HCT116 (cell line): ENCODE results near the gene TRERF1. TPM values are rescaled to one million over a fixed set of nuclear protein-coding genes. Genes with fewer than 3 reads are reported as not detected.

Experiments
- ATAC-seq: fragments of 200-7000 bp; cut with Tn5 transposase; 2 replicates; pipeline ENCODE4 v1.9.1; 2020; ENCODE audit warnings: mild to moderate bottlenecking, moderate library complexity
- BruUV-seq: library from RNA; stranded (reverse); fragments of 400-500 nt; replicated peaks from 2 replicates; lab custom pipeline; 2021; lab: Mats Ljungman, UMichigan
- CTCF ChIA-PET: fragments of 300-600 bp; sonication (Branson Sonifier 250); formaldehyde crosslinking; loops from one replicate; lab custom pipeline; 2021; ENCODE audit warnings: antibody characterized with exemption; lab: Charles Lee
- POLR2A ChIA-PET: fragments of 300-600, 350-600 bp; sonication (Branson Sonifier 250); formaldehyde crosslinking; loops from one replicate; lab custom pipeline; 2021; ENCODE audit warnings: antibody characterized with exemption; lab: Charles Lee
- RAD21 ChIA-PET, 2 experiments: fragments of 300-600 bp; sonication (Branson Sonifier 250); formaldehyde crosslinking; loops; one replicate each; lab custom pipeline; 2023; ENCODE audit warnings: low total read pairs in 2 of 2; ENCODE audit not compliant: uncharacterized antibody in 2 of 2, unreplicated experiment in 2 of 2, low non-redundant PET in 1 of 2; lab: Charles Lee
- DNase-seq: peaks from one replicate; pipeline ENCODE4 v3.0.0-alpha.2; 2010; ENCODE audit warnings: low read depth, low spot score
- H2AFZ ChIP-seq: fragments of 200-600 bp; shearing (Covaris generic), sonication (generic); 2 replicates; pipeline ENCODE4 v1.6.1; 2017; ENCODE audit warnings: low read depth, mixed run types, mixed read lengths, antibody characterized with exemption, low read length; ENCODE audit not compliant: poor library complexity, severe bottlenecking
- H3K27ac ChIP-seq: 2 replicates; pipeline ENCODE4 v1.5.1; 2012; ENCODE audit warnings: low read depth, low read length
- H3K27me3 ChIP-seq: fragments of 200-600 bp; sonication (generic); 2 replicates; pipeline ENCODE4 v1.6.1; 2016; ENCODE audit warnings: mixed run types, low read length, mixed read lengths; ENCODE audit not compliant: insufficient read depth
- H3K36me3 ChIP-seq, 2 experiments: fragments of 200-500 bp in 1 of 2; fragments of 200-600 bp in 1 of 2; sonication (Bioruptor generic) in 1 of 2; sonication (generic) in 1 of 2; 2 replicates each; pipeline versions ENCODE4 v1.5.1 to v1.6.1; 2014 to 2016; ENCODE audit warnings: low read length in 2 of 2, inconsistent platforms in 1 of 2, mixed read lengths in 1 of 2, mixed run types in 1 of 2; ENCODE audit not compliant: insufficient read depth in 2 of 2, control insufficient read depth in 1 of 2
- H3K4me1 ChIP-seq, 2 experiments: fragments of 200-600 bp in 1 of 2; sonication (generic) in 1 of 2; 2 replicates each; pipeline versions ENCODE4 v1.5.1 to v1.6.1; 2012 to 2017; ENCODE audit warnings: low read length in 2 of 2, inconsistent platforms in 1 of 2, mild to moderate bottlenecking in 1 of 2, mixed read lengths in 1 of 2, mixed run types in 1 of 2, moderate library complexity in 1 of 2; ENCODE audit not compliant: insufficient read depth in 2 of 2, control insufficient read depth in 1 of 2
- H3K4me2 ChIP-seq: fragments of 200-600 bp; sonication (generic); 2 replicates; pipeline ENCODE4 v1.6.1; 2017; ENCODE audit warnings: mixed run types, low read length, mixed read lengths
- H3K4me3 ChIP-seq, 2 experiments: fragments of 200-600 bp in 1 of 2; sonication (generic) in 1 of 2; replicated peaks in 1 of 2; 2 replicates each; pipeline ENCODE4 v1.5.1; 2011 to 2016; ENCODE audit warnings: low read length in 2 of 2, control low read depth in 1 of 2, low read depth in 1 of 2, mild to moderate bottlenecking in 1 of 2, mixed read lengths in 1 of 2, mixed run types in 1 of 2
- H3K79me2 ChIP-seq: fragments of 200-600 bp; sonication (generic); 2 replicates; pipeline ENCODE4 v1.6.1; 2017; ENCODE audit warnings: mild to moderate bottlenecking, mixed run types, low read length, moderate library complexity, mixed read lengths; ENCODE audit not compliant: insufficient read depth
- H3K9ac ChIP-seq: fragments of 200-600 bp; sonication (generic); 2 replicates; pipeline ENCODE4 v1.6.1; 2016; ENCODE audit warnings: low read length, mixed read lengths
- H3K9me2 ChIP-seq: fragments of 200-600 bp; sonication (generic), shearing (Covaris generic); 2 replicates; pipeline ENCODE4 v1.6.1; 2017; ENCODE audit warnings: mixed run types, mild to moderate bottlenecking, moderate library complexity; ENCODE audit not compliant: insufficient read depth
- H3K9me3 ChIP-seq, 2 experiments: fragments of 200-500 bp in 1 of 2; fragments of 200-600 bp in 1 of 2; sonication (Bioruptor generic) in 1 of 2; sonication (generic) in 1 of 2; 2 replicates each; pipeline ENCODE4 v1.6.1; 2014 to 2017; ENCODE audit warnings: low read length in 2 of 2, mixed read lengths in 2 of 2, inconsistent platforms in 1 of 2, low read depth in 1 of 2, mild to moderate bottlenecking in 1 of 2, mixed run types in 1 of 2, moderate library complexity in 1 of 2; ENCODE audit not compliant: control insufficient read depth in 1 of 2, insufficient read depth in 1 of 2
- H4K20me1 ChIP-seq: fragments of 200-600 bp; sonication (generic), shearing (Covaris generic); 2 replicates; pipeline ENCODE4 v1.6.1; 2017; ENCODE audit warnings: mixed run types, mild to moderate bottlenecking, moderate library complexity; ENCODE audit not compliant: insufficient read depth
- CEBPB ChIP-seq: IDR thresholded peaks from 2 replicates; pipeline ENCODE4 v1.6.1; 2012; ENCODE audit warnings: low read depth
- CTCF ChIP-seq, 3 experiments: fragments of 200-600 bp in 1 of 3; sonication (generic) in 1 of 3; IDR thresholded peaks in 2 of 3; conservative IDR thresholded peaks in 1 of 3; 2 replicates each; pipeline ENCODE4 v1.5.1; 2012 to 2017; ENCODE audit warnings: low read depth in 2 of 3, low read length in 2 of 3, antibody characterized with exemption in 1 of 3, borderline replicate concordance in 1 of 3, control low read depth in 1 of 3, mild to moderate bottlenecking in 1 of 3, mixed read lengths in 1 of 3, mixed run types in 1 of 3, moderate library complexity in 1 of 3; ENCODE audit not compliant: insufficient read depth in 1 of 3
- EGR1 ChIP-seq: IDR thresholded peaks from 2 replicates; pipeline ENCODE4 v1.6.1; 2012; ENCODE audit warnings: low read depth
- EZH2 ChIP-seq: fragments of 200-600 bp; sonication (generic); IDR thresholded peaks from 2 replicates; pipeline ENCODE4 v1.6.1; 2017; ENCODE audit warnings: antibody characterized with exemption, mixed run types
- EZH2phosphoT487 ChIP-seq: fragments of 200-600 bp; IDR thresholded peaks from 2 replicates; pipeline ENCODE4 v1.6.1; 2018; ENCODE audit warnings: antibody characterized with exemption, borderline replicate concordance
- JUND ChIP-seq: IDR thresholded peaks from 2 replicates; pipeline ENCODE4 v1.6.1; 2012
- REST ChIP-seq: IDR thresholded peaks from 2 replicates; pipeline ENCODE4 v1.6.1; 2012; ENCODE audit warnings: low read depth
- SIN3A ChIP-seq: IDR thresholded peaks from 2 replicates; pipeline ENCODE4 v1.6.1; 2012; ENCODE audit warnings: low read depth
- SP1 ChIP-seq: IDR thresholded peaks from 2 replicates; pipeline ENCODE4 v1.6.1; 2012; ENCODE audit warnings: low read depth
- TCF7L2 ChIP-seq: IDR thresholded peaks from 2 replicates; pipeline ENCODE4 v1.7.0; 2011; ENCODE audit warnings: borderline replicate concordance, inconsistent platforms; ENCODE audit not compliant: insufficient read depth, insufficient read length; ENCODE audit errors: extremely low read depth
- YY1 ChIP-seq: IDR thresholded peaks from 2 replicates; pipeline ENCODE4 v1.6.1; 2011; ENCODE audit warnings: low read length, low read depth, moderate library complexity, mild to moderate bottlenecking; ENCODE audit not compliant: insufficient replicate concordance; ENCODE audit errors: extremely low read depth
- intact Hi-C: fragments of 100-400 bp; cut with micrococcal nuclease; formaldehyde crosslinking; loops from 2 replicates; pipeline ENCODE4 v1.10.0; 2022
- total RNA-seq: library from RNA; stranded (reverse); gene quantifications from one replicate; pipeline ENCODE4 v1.2.1, GENCODE V29; 2021; ENCODE audit not compliant: unreplicated experiment

The TRERF1 gene
- total RNA-seq, 1 experiment from 2014 or later, result 12.4 TPM

- intact Hi-C loops, result no loop called here
- CTCF ChIA-PET, result interaction anchor here (1.4 kb wide), 1 partner anchor 9 kb away, joined by 5 read pairs; no protein-coding TSS in a partner anchor
These were observed 212.4 kb downstream of the TRERF1 start for GRCh38 chr6:42239333-42239732.

More at GRCh38 chr6:42239333-42239732, 212.4 kb downstream of the TRERF1 start:
- no peaks in the 10 kb centered on the region for H4K20me1 ChIP-seq
- no peaks in the 10 kb centered on the region for H3K9me3 ChIP-seq
- H3K9me2 ChIP-seq, result no peaks in the 10 kb centered on the region
- ChIA-PET RAD21 (no interaction called here), POLR2A (no interaction called here)
- H3K4me2 ChIP-seq, result peak overlapping the region; percentile 59
- H3K4me1 ChIP-seq, result peaks cover 17 to 20% of the 10 kb centered on the region in 2 experiments
- BruUV-seq, result no TSS peak
- no peaks in the 10 kb centered on the region for H3K79me2 ChIP-seq
- DNase-seq (no peak), ATAC-seq (peak; percentile 64)
- H3K36me3 ChIP-seq, result 0 out of 4 replicates have a peak, but pooled peaks cover 0 to 7% of the 10 kb centered on the region in 2 experiments
- no peaks in the 10 kb centered on the region for H3K27me3 ChIP-seq
- peak overlapping the region; percentile 14; the same call in 1 of the 2 replicates for H3K9ac ChIP-seq
- no peak overlapping the region for H3K4me3 ChIP-seq
- peak overlapping the region; percentile 69 for H3K27ac ChIP-seq
- TF ChIP-seq CEBPB (no peak), TCF7L2 (no peak), EZH2phosphoT487 (no peak), SIN3A (no peak), JUND (no peak), REST (no peak), CTCF (IDR thresholded peaks at IDR 0.05 in 2 of 3, conservative IDR thresholded peaks at IDR 0.05 in 1 of 3; ENCODE audit: borderline replicate concordance in 1 of 3, insufficient read depth in 1 of 3, low read depth in 2 of 3, low read length in 2 of 3) (no peak), EGR1 (no peak), EZH2 (no peak), SP1 (no peak), YY1 (no peak)
- no peak overlapping the region for H2AFZ ChIP-seq
